ENCODE measurements around the gene SLC5A9. TPM values are rescaled to one million over a fixed set of nuclear protein-coding genes. Genes with fewer than 3 reads are reported as not detected.

The SLC5A9 gene
- total RNA-seq, 1 donor from 2014 or later, result not detected

DNA sequence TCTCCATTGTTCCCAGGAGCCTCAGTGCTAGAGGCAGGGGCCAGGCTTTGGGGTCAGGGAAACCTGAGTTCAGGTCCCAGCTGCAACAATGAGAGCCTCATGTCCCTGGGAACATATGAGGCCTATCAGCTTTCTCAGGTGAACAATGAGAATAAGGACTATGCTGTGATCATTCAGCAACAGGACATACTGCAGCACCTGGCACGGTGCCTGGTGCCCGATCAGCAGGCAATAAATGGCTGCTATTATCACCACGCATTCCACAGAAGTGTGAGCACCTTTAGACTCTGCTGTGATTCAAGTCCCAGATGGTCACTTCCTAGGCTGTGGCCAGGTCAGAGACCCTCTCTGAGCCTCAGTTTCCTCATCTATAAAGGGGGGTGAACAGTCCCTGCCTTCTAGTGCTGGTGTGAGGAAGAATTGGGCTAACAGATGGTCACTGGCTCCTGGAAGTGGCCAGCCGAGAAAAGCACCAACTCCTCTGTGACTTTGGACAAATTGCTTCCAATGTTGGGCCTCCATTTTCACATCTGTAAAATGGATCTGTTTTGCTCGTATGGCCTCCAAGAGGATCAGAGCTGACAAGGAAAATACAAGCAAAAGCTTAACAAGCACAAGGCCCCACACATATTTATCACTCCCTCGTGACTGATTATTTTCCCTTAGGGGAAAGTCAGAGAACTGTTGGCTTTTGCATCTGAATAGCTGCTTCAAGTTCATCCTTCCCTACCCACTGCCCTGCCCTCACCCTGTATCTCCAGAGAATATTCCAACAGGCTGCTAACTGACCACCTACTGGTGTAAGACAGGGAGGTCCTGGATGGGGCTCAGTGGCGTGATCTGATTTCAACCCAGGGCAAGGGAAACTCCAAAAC lies 1.1 kb downstream of the SLC5A9 start:
- Histone ChIP-seq H3K4me1 (no peaks in the 10 kb centered on the region), H2AFZ (replicated peaks) (no peak overlapping the region), H3K27ac (no peak overlapping the region), H3K27me3 (no peaks in the 10 kb centered on the region), H3K4me3 (no peak overlapping the region), H3K79me2 (ENCODE audit: low read depth) (no peaks in the 10 kb centered on the region), H3K9ac (no peak overlapping the region), H3K4me2 (no peak overlapping the region), H3F3A (ENCODE audit: low read depth) (no peaks in the 10 kb centered on the region), H3K9me3 (ENCODE audit: low read depth) (no peaks in the 10 kb centered on the region), H3K36me3 (no peaks in the 10 kb centered on the region), H4K20me1 (ENCODE audit: low read depth) (no peaks in the 10 kb centered on the region)
- Mint-ChIP-seq H3K9me3 (no peaks in the 10 kb centered on the region), H3K27ac (no peak overlapping the region), H3K4me1 (no peaks in the 10 kb centered on the region), H3K36me3 (no peaks in the 10 kb centered on the region), H3K27me3 (ENCODE audit: insufficient read depth, low read depth) (no peaks in the 10 kb centered on the region), H3K4me3 (no peak overlapping the region)
- DNase-seq (ENCODE audit: low spot score), result no peak
- TF ChIP-seq EZH2phosphoT487 (IDR thresholded peaks at IDR 0.05), result no peak
- TF ChIP-seq EZH2 (IDR thresholded peaks at IDR 0.05), result no peak
- TF ChIP-seq, protein P1, sequence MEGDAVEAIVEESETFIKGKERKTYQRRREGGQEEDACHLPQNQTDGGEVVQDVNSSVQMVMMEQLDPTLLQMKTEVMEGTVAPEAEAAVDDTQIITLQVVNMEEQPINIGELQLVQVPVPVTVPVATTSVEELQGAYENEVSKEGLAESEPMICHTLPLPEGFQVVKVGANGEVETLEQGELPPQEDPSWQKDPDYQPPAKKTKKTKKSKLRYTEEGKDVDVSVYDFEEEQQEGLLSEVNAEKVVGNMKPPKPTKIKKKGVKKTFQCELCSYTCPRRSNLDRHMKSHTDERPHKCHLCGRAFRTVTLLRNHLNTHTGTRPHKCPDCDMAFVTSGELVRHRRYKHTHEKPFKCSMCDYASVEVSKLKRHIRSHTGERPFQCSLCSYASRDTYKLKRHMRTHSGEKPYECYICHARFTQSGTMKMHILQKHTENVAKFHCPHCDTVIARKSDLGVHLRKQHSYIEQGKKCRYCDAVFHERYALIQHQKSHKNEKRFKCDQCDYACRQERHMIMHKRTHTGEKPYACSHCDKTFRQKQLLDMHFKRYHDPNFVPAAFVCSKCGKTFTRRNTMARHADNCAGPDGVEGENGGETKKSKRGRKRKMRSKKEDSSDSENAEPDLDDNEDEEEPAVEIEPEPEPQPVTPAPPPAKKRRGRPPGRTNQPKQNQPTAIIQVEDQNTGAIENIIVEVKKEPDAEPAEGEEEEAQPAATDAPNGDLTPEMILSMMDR (IDR thresholded peaks at IDR 0.05), result no peak

DNA sequence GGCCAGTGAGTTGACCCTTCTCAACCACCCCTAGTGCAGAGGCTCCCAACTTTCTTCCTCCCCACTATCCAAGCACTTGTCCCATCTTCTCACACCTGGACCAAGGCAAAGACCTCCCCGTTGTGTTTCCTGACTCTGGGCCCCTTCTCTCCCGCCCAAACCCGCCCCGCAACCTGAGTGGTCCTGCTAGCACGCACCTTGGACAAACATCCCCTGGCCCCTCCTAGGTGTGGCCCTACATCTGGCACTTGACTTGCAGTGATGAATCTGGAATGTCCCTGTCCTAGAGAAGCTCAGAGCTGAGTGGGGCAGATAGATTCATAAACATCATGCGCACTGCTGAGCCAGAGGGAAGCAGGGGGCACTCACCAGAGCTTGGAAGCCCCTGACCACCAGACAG lies 2.3 kb downstream of the SLC5A9 start:
- H3K4me3 Mint-ChIP-seq, result no peak overlapping the region
- Histone ChIP-seq H2AFZ (replicated peaks) (no peak overlapping the region), H3K4me1 (no peaks in the 10 kb centered on the region), H3F3A (ENCODE audit: low read depth) (no peaks in the 10 kb centered on the region), H3K36me3 (no peaks in the 10 kb centered on the region), H3K79me2 (ENCODE audit: low read depth) (no peaks in the 10 kb centered on the region), H4K20me1 (ENCODE audit: low read depth) (no peaks in the 10 kb centered on the region), H3K27ac (no peak overlapping the region), H3K4me3 (no peak overlapping the region), H3K9me3 (ENCODE audit: low read depth) (no peaks in the 10 kb centered on the region), H3K4me2 (no peak overlapping the region), H3K9ac (no peak overlapping the region), H3K27me3 (no peaks in the 10 kb centered on the region)
- H3K9me3 Mint-ChIP-seq, result no peaks in the 10 kb centered on the region
- no peaks in the 10 kb centered on the region for H3K27me3 Mint-ChIP-seq (ENCODE audit: insufficient read depth, low read depth)
- no peaks in the 10 kb centered on the region for H3K4me1 Mint-ChIP-seq
- no peak overlapping the region for H3K27ac Mint-ChIP-seq
- no peak for DNase-seq (ENCODE audit: low spot score)
- TF ChIP-seq, protein P1 (IDR thresholded peaks at IDR 0.05), result no peak
- no peak for TF ChIP-seq EZH2phosphoT487 (IDR thresholded peaks at IDR 0.05)
- no peak for TF ChIP-seq EZH2 (IDR thresholded peaks at IDR 0.05)
- H3K36me3 Mint-ChIP-seq, result no peaks in the 10 kb centered on the region

DNA sequence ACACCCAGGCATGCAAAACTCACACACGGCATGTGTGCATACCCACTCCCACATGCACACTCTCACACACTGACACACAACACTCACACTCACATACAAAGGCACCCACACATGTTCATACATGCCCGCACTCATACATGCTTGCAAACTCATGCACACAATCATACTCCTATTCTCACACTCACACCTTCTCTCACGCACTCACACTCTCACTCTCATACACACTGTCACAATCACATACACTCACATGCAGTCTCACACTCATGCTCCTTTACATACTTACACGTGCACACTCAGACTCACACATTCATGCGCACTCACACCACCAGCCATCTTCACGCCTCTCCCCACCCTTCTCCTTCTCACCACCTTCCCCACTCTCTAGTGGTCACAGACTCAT lies 3.1 kb downstream of the SLC5A9 start:
- no peaks in the 10 kb centered on the region for H3K9me3 Mint-ChIP-seq
- Histone ChIP-seq H3K27me3 (no peaks in the 10 kb centered on the region), H3K36me3 (no peaks in the 10 kb centered on the region), H3K4me1 (no peaks in the 10 kb centered on the region), H3K4me2 (no peak overlapping the region), H3K4me3 (no peak overlapping the region), H4K20me1 (ENCODE audit: low read depth) (no peaks in the 10 kb centered on the region), H3K27ac (no peak overlapping the region), H3K79me2 (ENCODE audit: low read depth) (no peaks in the 10 kb centered on the region), H3K9ac (no peak overlapping the region), H3F3A (ENCODE audit: low read depth) (no peaks in the 10 kb centered on the region), H2AFZ (replicated peaks) (no peak overlapping the region), H3K9me3 (ENCODE audit: low read depth) (no peaks in the 10 kb centered on the region)
- no peak overlapping the region for H3K4me3 Mint-ChIP-seq
- no peaks in the 10 kb centered on the region for H3K4me1 Mint-ChIP-seq
- no peaks in the 10 kb centered on the region for H3K36me3 Mint-ChIP-seq
- TF ChIP-seq EZH2 (IDR thresholded peaks at IDR 0.05) (no peak), EZH2phosphoT487 (IDR thresholded peaks at IDR 0.05) (no peak)
- TF ChIP-seq, protein P1 (IDR thresholded peaks at IDR 0.05), result no peak
- H3K27me3 Mint-ChIP-seq (ENCODE audit: insufficient read depth, low read depth), result no peaks in the 10 kb centered on the region
- no peak overlapping the region for H3K27ac Mint-ChIP-seq
- no peak for DNase-seq (ENCODE audit: low spot score)

Data from neural progenitor cell (in vitro differentiated cells).